Right atrium auricular region (tissue), 2 donors: ENCODE data around the gene NELL1. TPM values are rescaled to one million over a fixed set of nuclear protein-coding genes. Genes with fewer than 3 reads are reported as not detected.

Experiments used
- DNase-seq: peaks from one replicate; pipeline ENCODE4 v3.0.0-alpha.2; 2019; ENCODE audit warnings: low spot score
- H3K27ac ChIP-seq, 2 donors: fragments of 200-600 bp; sonication (generic); 1 replicate in 1 of 2; 2 replicates in 1 of 2; pipeline ENCODE4 v1.5.1; 2016 to 2019
- H3K27me3 ChIP-seq, 2 donors: fragments of 200-600 bp; sonication (generic); one replicate each; pipeline versions ENCODE4 v1.5.1 to v1.6.0; 2017 to 2019
- H3K36me3 ChIP-seq: fragments of 200-600 bp; sonication (generic); one replicate; pipeline ENCODE4 v1.5.1; 2016
- H3K4me1 ChIP-seq, 2 donors: fragments of 200-600 bp; sonication (generic); one replicate each; pipeline versions ENCODE4 v1.5.1 to v1.6.0; 2017 to 2019
- H3K4me3 ChIP-seq, 2 donors: fragments of 200-600 bp; sonication (generic); 1 replicate in 1 of 2; 2 replicates in 1 of 2; pipeline ENCODE4 v1.5.1; 2017 to 2019; ENCODE audit warnings: mild to moderate bottlenecking in 1 of 2, moderate library complexity in 1 of 2
- H3K9me3 ChIP-seq, 2 donors: fragments of 200-600 bp; sonication (generic); one replicate each; pipeline ENCODE4 v1.5.1; 2019
- CTCF ChIP-seq, 2 donors: fragments of 200-600 bp; sonication (generic); IDR thresholded peaks; one replicate each; pipeline ENCODE4 v1.5.1; 2019; ENCODE audit warnings: antibody characterized with exemption in 2 of 2
- total RNA-seq, 2 donors: library from RNA; depleted of rRNA; stranded (reverse); fragments of >200 nt; gene quantifications; one replicate each; pipeline ENCODE4 v1.1.0, GENCODE V29; 2016

Gene NELL1
- total RNA-seq, 2 donors from 2014 or later, result not detected

- TF ChIP-seq CTCF (IDR thresholded peaks at IDR 0.05), result no peak
- Histone ChIP-seq H3K4me1 (no peaks in the 10 kb centered on the region), H3K27me3 (no peaks in the 10 kb centered on the region), H3K27ac (no peak overlapping the region), H3K9me3 (no peaks in the 10 kb centered on the region), H3K36me3 (no peaks in the 10 kb centered on the region), H3K4me3 (no peak overlapping the region)
- DNase-seq, result no peak
Measured at GRCh38 chr11:21396342-21397008, 727.1 kb downstream of the NELL1 start.

DNA sequence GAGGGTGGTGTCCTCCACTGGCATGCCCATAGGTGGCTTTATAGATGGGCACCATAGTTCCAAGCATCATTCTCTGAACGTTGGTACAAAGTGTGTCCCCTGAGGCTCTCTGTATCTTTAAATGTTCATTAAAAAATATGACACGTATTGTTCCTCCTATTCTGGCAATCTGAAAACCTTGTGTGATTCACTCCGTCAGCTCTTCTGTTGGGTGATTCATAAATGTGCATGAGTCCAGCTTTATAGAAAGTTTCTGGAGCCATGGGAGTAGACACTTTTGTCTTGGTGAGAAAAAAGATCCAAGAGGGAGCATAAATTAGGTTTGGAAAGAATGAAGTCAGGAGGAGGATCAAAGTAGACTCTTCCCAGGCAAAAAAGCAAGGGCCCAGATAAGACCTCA is 728.8 kb downstream of the NELL1 start:
- Histone ChIP-seq H3K4me1 (no peaks in the 10 kb centered on the region), H3K36me3 (no peaks in the 10 kb centered on the region), H3K4me3 (no peak overlapping the region), H3K9me3 (no peaks in the 10 kb centered on the region), H3K27ac (no peak overlapping the region), H3K27me3 (no peaks in the 10 kb centered on the region)
- DNase-seq, result no peak
- TF ChIP-seq CTCF (IDR thresholded peaks at IDR 0.05), result no peak

- H3K4me1 ChIP-seq, result no peaks in the 10 kb centered on the region
- no peaks in the 10 kb centered on the region for H3K36me3 ChIP-seq
- no peak overlapping the region for H3K4me3 ChIP-seq
- no peaks in the 10 kb centered on the region for H3K27me3 ChIP-seq
- no peak for TF ChIP-seq CTCF (IDR thresholded peaks at IDR 0.05)
- H3K9me3 ChIP-seq, result no peaks in the 10 kb centered on the region
- H3K27ac ChIP-seq, result no peak overlapping the region
- DNase-seq, result no peak
Measured at GRCh38 chr11:21401496-21401895, 732.1 kb downstream of the NELL1 start.

DNA sequence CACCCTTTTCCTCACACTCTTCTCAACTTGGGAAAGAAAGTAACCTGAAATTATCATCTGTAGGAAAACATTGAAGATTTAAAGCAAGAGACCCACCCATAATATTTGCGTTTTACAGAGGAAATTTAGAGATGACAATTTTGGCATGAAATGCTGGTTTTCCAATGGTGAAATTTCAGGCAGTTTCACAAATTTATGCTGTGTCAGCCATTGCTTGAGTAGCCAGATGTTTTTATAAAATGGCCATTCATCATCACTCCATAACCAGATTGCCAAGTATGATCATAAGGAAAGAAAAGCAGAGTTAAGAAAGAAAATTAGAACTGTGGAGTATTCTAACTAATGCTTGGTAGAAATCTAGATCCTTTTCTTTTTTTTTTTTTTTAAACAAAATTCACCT is 732.9 kb downstream of the NELL1 start:
- no peaks in the 10 kb centered on the region for H3K36me3 ChIP-seq

DNA sequence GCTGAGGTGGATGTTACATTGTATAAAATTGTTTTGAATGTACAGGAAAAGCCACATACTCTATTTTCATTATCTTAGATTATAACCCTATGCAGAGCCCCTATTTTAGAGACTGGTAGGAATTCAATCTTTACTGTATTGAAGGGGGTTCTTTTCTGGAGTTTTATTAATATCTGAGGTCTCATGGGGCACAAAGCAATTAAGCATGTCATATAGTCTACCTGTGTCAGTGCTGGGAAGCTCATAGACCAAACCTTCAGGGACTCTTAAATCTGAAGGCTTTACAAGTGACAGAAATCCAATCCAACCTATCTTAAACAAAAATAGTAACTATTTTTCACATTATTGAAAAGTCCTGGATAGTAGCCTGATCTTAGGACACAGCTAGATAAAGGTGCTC is 733.7 kb downstream of the NELL1 start:
- TF ChIP-seq CTCF (IDR thresholded peaks at IDR 0.05), result no peak
- Histone ChIP-seq H3K27ac (no peak overlapping the region), H3K4me1 (no peaks in the 10 kb centered on the region), H3K9me3 (no peaks in the 10 kb centered on the region), H3K36me3 (no peaks in the 10 kb centered on the region), H3K4me3 (no peak overlapping the region), H3K27me3 (no peaks in the 10 kb centered on the region)
- DNase-seq, result no peak

More for the DNA sequence above, 732.9 kb downstream of the NELL1 start:
- no peaks in the 10 kb centered on the region for H3K27me3 ChIP-seq
- no peak overlapping the region for H3K4me3 ChIP-seq
- no peak for DNase-seq
- no peaks in the 10 kb centered on the region for H3K9me3 ChIP-seq
- no peak for TF ChIP-seq CTCF (IDR thresholded peaks at IDR 0.05)
- H3K27ac ChIP-seq, result no peak overlapping the region
- no peaks in the 10 kb centered on the region for H3K4me1 ChIP-seq

DNA sequence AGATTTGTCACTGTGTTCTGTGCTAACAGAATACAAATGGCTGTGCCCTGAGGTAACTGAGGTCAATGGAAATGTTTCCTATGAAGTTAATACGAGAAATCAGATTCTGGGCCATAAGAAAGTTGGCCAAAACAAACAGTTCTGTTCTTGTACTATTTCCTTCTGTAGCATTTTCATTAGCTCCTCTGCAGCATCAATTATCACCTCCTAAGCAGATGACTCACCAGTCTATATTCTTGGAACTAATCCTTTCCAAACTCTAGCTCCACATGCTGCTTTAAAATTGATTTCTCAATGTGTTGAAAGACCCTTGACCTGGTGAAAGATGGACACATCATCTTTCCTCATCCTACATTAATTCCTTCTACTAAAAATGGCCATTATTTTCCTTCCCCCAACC is 736.0 kb downstream of the NELL1 start:
- H3K27ac ChIP-seq, result no peak overlapping the region
- no peak for DNase-seq
- TF ChIP-seq CTCF (IDR thresholded peaks at IDR 0.05), result no peak
- no peak overlapping the region for H3K4me3 ChIP-seq
- no peaks in the 10 kb centered on the region for H3K36me3 ChIP-seq
- no peaks in the 10 kb centered on the region for H3K9me3 ChIP-seq
- H3K4me1 ChIP-seq, result no peaks in the 10 kb centered on the region
- H3K27me3 ChIP-seq, result no peaks in the 10 kb centered on the region
